H1 (cell line): ENCODE results near the gene CDIPT. TPM values are rescaled to one million over a fixed set of nuclear protein-coding genes. Genes with fewer than 3 reads are reported as not detected.

Experiments
- CTCF ChIA-PET: fragments of 300-600 bp; sonication (Branson Sonifier 250); formaldehyde crosslinking; loops from one replicate; lab custom pipeline; 2021; ENCODE audit not compliant: partially characterized antibody; lab: Charles Lee
- POLR2A ChIA-PET: fragments of 300-600 bp; sonication (Branson Sonifier 250); formaldehyde crosslinking; loops from one replicate; lab custom pipeline; 2021; ENCODE audit warnings: inconsistent platforms; ENCODE audit not compliant: partially characterized antibody; lab: Charles Lee
- DNase-seq, 2 experiments: peaks; one replicate each; pipeline versions ENCODE4 v3.0.0 to v3.0.0-alpha.2; 2010 to 2022; ENCODE audit warnings: low spot score in 2 of 2, low read depth in 1 of 2, mixed read lengths in 1 of 2
- FAIRE-seq: peaks from 2 replicates; lab custom pipeline; 2011; peaks lifted over from hg19 to GRCh38; lab: Jason Lieb, UNC
- H2AFZ ChIP-seq: 2 replicates; pipeline ENCODE4 v1.8.1; 2012; ENCODE audit warnings: low read length, inconsistent platforms
- H2AK5ac ChIP-seq: 2 replicates; pipeline ENCODE4 v1.6.1; 2013; ENCODE audit warnings: low read depth, low read length
- H2BK120ac ChIP-seq: replicated peaks from 2 replicates; pipeline ENCODE3; 2013; ENCODE audit warnings: low read depth, low read length, inconsistent platforms
- H2BK12ac ChIP-seq: 2 replicates; pipeline ENCODE4 v1.6.1; 2013; ENCODE audit warnings: low read depth, low read length
- H2BK15ac ChIP-seq: 2 replicates; pipeline ENCODE4 v1.6.1; 2013; ENCODE audit warnings: low read length
- H2BK20ac ChIP-seq: 2 replicates; pipeline ENCODE4 v1.6.1; 2013; ENCODE audit warnings: low read length
- H2BK5ac ChIP-seq: 2 replicates; pipeline ENCODE4 v1.6.1; 2013; ENCODE audit warnings: low read depth, low read length
- H3K14ac ChIP-seq: 2 replicates; pipeline ENCODE4 v1.6.1; 2013; ENCODE audit warnings: inconsistent platforms; ENCODE audit not compliant: insufficient read length
- H3K18ac ChIP-seq: 2 replicates; pipeline ENCODE4 v1.6.1; 2013; ENCODE audit warnings: low read length; ENCODE audit errors: extremely low read depth
- H3K23ac ChIP-seq: 2 replicates; pipeline ENCODE4 v1.6.1; 2013; ENCODE audit warnings: inconsistent platforms; ENCODE audit not compliant: insufficient read length
- H3K23me2 ChIP-seq: 2 replicates; pipeline ENCODE4 v1.6.1; 2013; ENCODE audit warnings: low read depth, low read length
- H3K27ac ChIP-seq: 2 replicates; pipeline ENCODE4 v1.6.1; 2011; ENCODE audit warnings: low read depth, low read length, inconsistent platforms
- H3K27me3 ChIP-seq, 4 experiments: replicated peaks in 1 of 4; 1 replicate in 1 of 4; 2 replicates in 3 of 4; pipeline versions ENCODE4 v1.6.1 to v1.8.1; 2011 to 2013; ENCODE audit warnings: low read length in 3 of 4, mild to moderate bottlenecking in 3 of 4, inconsistent platforms in 2 of 4, mixed read lengths in 2 of 4, moderate library complexity in 1 of 4; ENCODE audit not compliant: control insufficient read depth in 3 of 4, insufficient read depth in 3 of 4; ENCODE audit errors: extremely low read depth in 1 of 4
- H3K36me3 ChIP-seq, 4 experiments: 2 replicates each; pipeline versions ENCODE4 v1.6.1 to v1.8.1; 2011 to 2013; ENCODE audit warnings: mild to moderate bottlenecking in 4 of 4, low read length in 3 of 4, moderate library complexity in 2 of 4, control low read depth in 1 of 4, inconsistent platforms in 1 of 4; ENCODE audit not compliant: insufficient read depth in 4 of 4, control insufficient read depth in 2 of 4
- H3K4ac ChIP-seq: replicated peaks from 2 replicates; pipeline ENCODE3; 2013; ENCODE audit warnings: low read length, low read depth, mixed read lengths, inconsistent platforms; ENCODE audit not compliant: insufficient read length
- H3K4me1 ChIP-seq, 4 experiments: replicated peaks in 1 of 4; 1 replicate in 1 of 4; 2 replicates in 3 of 4; pipeline versions ENCODE4 v1.6.1 to v1.8.1; 2011 to 2013; ENCODE audit warnings: low read length in 3 of 4, inconsistent platforms in 2 of 4, mixed read lengths in 1 of 4; ENCODE audit not compliant: insufficient read depth in 4 of 4, control insufficient read depth in 3 of 4
- H3K4me2 ChIP-seq, 2 experiments: 2 replicates each; pipeline versions ENCODE4 v1.6.1 to v1.8.1; 2011 to 2013; ENCODE audit warnings: low read depth in 2 of 2, low read length in 2 of 2, control low read depth in 1 of 2, inconsistent platforms in 1 of 2, mild to moderate bottlenecking in 1 of 2; ENCODE audit not compliant: insufficient read depth in 1 of 2
- H3K4me3 ChIP-seq, 4 experiments: fragments of 200-600, 300-600 bp in 1 of 4; sonication (generic), shearing (Covaris generic), sonication (Bioruptor Twin) in 1 of 4; 2 replicates each; pipeline versions ENCODE4 v1.5.1 to v1.8.1; 2011 to 2016; ENCODE audit warnings: low read length in 4 of 4, low read depth in 3 of 4, control low read depth in 2 of 4, inconsistent platforms in 2 of 4, mild to moderate bottlenecking in 2 of 4, mixed read lengths in 1 of 4, moderate library complexity in 1 of 4; ENCODE audit not compliant: insufficient read depth in 2 of 4; ENCODE audit errors: extremely low read depth in 1 of 4
- H3K56ac ChIP-seq: replicated peaks from 2 replicates; pipeline ENCODE3; 2013; ENCODE audit warnings: low read depth, mild to moderate bottlenecking, mixed read lengths, low read length, inconsistent platforms; ENCODE audit not compliant: insufficient read length
- H3K79me1 ChIP-seq: 2 replicates; pipeline ENCODE4 v1.6.1; 2013; ENCODE audit warnings: low read depth, low read length, control low read depth
- H3K79me2 ChIP-seq, 2 experiments: 2 replicates each; pipeline versions ENCODE4 v1.6.1 to v1.8.1; 2012 to 2013; ENCODE audit warnings: low read length in 2 of 2, mild to moderate bottlenecking in 2 of 2, inconsistent platforms in 1 of 2; ENCODE audit not compliant: insufficient read depth in 2 of 2, control insufficient read depth in 1 of 2
- H3K9ac ChIP-seq, 4 experiments: replicated peaks in 1 of 4; 1 replicate in 1 of 4; 2 replicates in 3 of 4; pipeline versions ENCODE4 v1.6.1 to v1.8.1; 2011 to 2013; ENCODE audit warnings: low read depth in 3 of 4, low read length in 3 of 4, control low read depth in 2 of 4, mild to moderate bottlenecking in 2 of 4, moderate library complexity in 2 of 4, inconsistent platforms in 1 of 4; ENCODE audit errors: extremely low read depth in 1 of 4
- H3K9me3 ChIP-seq, 2 experiments: 2 replicates each; pipeline versions ENCODE4 v1.6.1 to v1.8.1; 2012 to 2013; ENCODE audit warnings: mild to moderate bottlenecking in 2 of 2, moderate library complexity in 2 of 2, control low read depth in 1 of 2, inconsistent platforms in 1 of 2, low read depth in 1 of 2, low read length in 1 of 2, mixed read lengths in 1 of 2; ENCODE audit not compliant: insufficient read depth in 2 of 2
- H4K20me1 ChIP-seq, 2 experiments: replicated peaks in 1 of 2; 2 replicates each; pipeline versions ENCODE3 to v1.8.1; 2011 to 2013; ENCODE audit warnings: inconsistent platforms in 2 of 2, low read length in 2 of 2, mild to moderate bottlenecking in 1 of 2; ENCODE audit not compliant: insufficient read depth in 2 of 2, control insufficient read depth in 1 of 2
- H4K5ac ChIP-seq: 2 replicates; pipeline ENCODE4 v1.6.1; 2013; ENCODE audit warnings: low read length, low read depth, mixed read lengths, inconsistent platforms; ENCODE audit not compliant: insufficient read length
- H4K8ac ChIP-seq: 2 replicates; pipeline ENCODE4 v1.8.0; 2013; ENCODE audit warnings: mild to moderate bottlenecking, moderate library complexity, low read length, inconsistent platforms; ENCODE audit not compliant: insufficient read depth; ENCODE audit errors: extremely low read depth
- H4K91ac ChIP-seq: replicated peaks from 2 replicates; pipeline ENCODE3; 2013; ENCODE audit warnings: low read length, mixed read lengths, inconsistent platforms; ENCODE audit not compliant: insufficient read length
- CEBPB ChIP-seq: IDR thresholded peaks from 2 replicates; pipeline ENCODE4 v1.6.1; 2012; ENCODE audit warnings: low read depth, low read length
- FOSL1 ChIP-seq: IDR thresholded peaks from 2 replicates; pipeline ENCODE4 v1.6.1; 2011; ENCODE audit warnings: mild to moderate bottlenecking, low read depth, low read length, moderate library complexity; ENCODE audit not compliant: insufficient read depth
- GTF2F1 ChIP-seq: IDR thresholded peaks from 2 replicates; pipeline ENCODE4 v1.6.1; 2012; ENCODE audit warnings: low read depth, low read length, improper control_type of control experiment, borderline replicate concordance
- HDAC6 ChIP-seq: IDR thresholded peaks from one replicate; pipeline ENCODE4 v1.7.1; 2012; ENCODE audit warnings: low read depth, mild to moderate bottlenecking, inconsistent platforms, low read length, moderate library complexity
- JUND ChIP-seq: IDR thresholded peaks from 2 replicates; pipeline ENCODE4 v1.6.1; 2011; ENCODE audit warnings: mild to moderate bottlenecking, improper control_type of control experiment, low read length
- KDM4A ChIP-seq: IDR thresholded peaks from one replicate; pipeline ENCODE4 v1.7.1; 2012; ENCODE audit warnings: low read depth, mild to moderate bottlenecking, moderate library complexity, low read length, inconsistent platforms; ENCODE audit not compliant: severe bottlenecking
- NANOG ChIP-seq: IDR thresholded peaks from 2 replicates; pipeline ENCODE4 v1.6.1; 2011; ENCODE audit warnings: low read length, low read depth, mild to moderate bottlenecking, inconsistent platforms; ENCODE audit not compliant: insufficient read depth, poor library complexity, severe bottlenecking
- TCF12 ChIP-seq: IDR thresholded peaks from 2 replicates; pipeline ENCODE4 v1.6.1; 2011; ENCODE audit warnings: low read depth, mild to moderate bottlenecking, low read length
- TEAD4 ChIP-seq: IDR thresholded peaks from 2 replicates; pipeline ENCODE4 v1.6.1; 2012; ENCODE audit warnings: low read depth, low read length, inconsistent platforms, mixed read lengths
- USF2 ChIP-seq: IDR thresholded peaks from 2 replicates; pipeline ENCODE4 v1.6.1; 2011; ENCODE audit warnings: low read length, improper control_type of control experiment
- WGBS, 2 experiments: shearing (Covaris generic) in 1 of 2; methylation state at CpG; one replicate each; pipeline versions ENCODE4 v1.1.6 to v1.1.7; 2013 to 2015; ENCODE audit warnings: low lambda C conversion rate in 2 of 2, mixed read lengths in 2 of 2, inconsistent platforms in 1 of 2, low coverage in 1 of 2, missing lambda C conversion rate in 1 of 2; ENCODE audit not compliant: insufficient replicate concordance in 2 of 2, insufficient coverage in 1 of 2, insufficient read length in 1 of 2; ENCODE audit errors: extremely low coverage in 1 of 2, missing lambda C conversion rate in 1 of 2; 5-methylcytosine and 5-hydroxymethylcytosine counted together
- polyA plus RNA-seq, 7 experiments: library from polyadenylated mRNA; depleted of rRNA in 3 of 7; stranded (reverse) in 5 of 7; unstranded in 2 of 7; fragments of >200 nt in 5 of 7; fragments of 200-250 nt in 2 of 7; gene quantifications; 1 replicate in 5 of 7; 2 replicates in 1 of 7; 4 replicates in 1 of 7; pipeline versions ENCODE4 v1.2.1 to v1.2.3, GENCODE V29; 2011 to 2013; ENCODE audit warnings: missing spikeins in 2 of 7, mixed read lengths in 2 of 7
- total RNA-seq: library from RNA; stranded (reverse); fragmentation: NEBNext Ultra II Directional; extraction: Animal tissue kit (Norgen Biotek cat#: 25700); gene quantifications from 2 replicates; pipeline ENCODE4 v1.2.1, GENCODE V29; 2021

The CDIPT gene
- total and polyA plus RNA-seq, 2 of the 8 experiments (the other 6 are each of a cell fraction or from before 2014, with no cell fraction given) = 69.2 to 140 TPM

DNA sequence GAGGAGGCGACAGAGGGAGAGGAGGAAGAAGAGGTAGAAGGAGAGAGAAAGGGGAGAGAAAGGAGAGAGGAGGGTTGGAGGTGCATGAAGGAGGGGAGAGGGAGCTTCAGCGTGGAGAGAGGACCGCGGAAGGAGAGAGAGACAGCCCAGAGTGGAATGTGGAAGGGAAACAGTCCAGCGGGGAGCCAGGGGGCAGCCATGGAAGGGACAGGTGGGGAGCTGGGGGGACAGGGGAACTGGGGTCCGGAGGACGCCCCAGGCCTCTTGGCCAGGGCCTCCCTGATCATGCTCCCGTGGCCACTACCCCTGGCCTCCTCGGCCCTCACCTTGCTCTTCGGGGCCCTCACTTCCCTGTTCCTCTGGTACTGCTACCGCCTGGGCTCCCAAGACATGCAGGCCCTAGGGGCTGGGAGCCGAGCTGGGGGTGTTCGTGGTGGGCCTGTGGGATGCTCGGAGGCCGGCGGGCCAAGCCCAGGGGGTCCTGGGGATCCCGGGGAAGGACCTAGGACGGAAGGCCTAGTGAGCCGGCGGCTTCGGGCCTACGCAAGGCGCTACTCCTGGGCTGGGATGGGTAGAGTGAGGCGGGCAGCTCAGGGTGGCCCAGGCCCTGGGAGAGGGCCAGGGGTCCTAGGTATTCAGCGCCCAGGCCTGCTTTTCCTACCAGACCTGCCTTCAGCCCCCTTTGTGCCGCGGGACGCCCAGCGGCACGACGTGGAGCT, 38.0 kb upstream of the CDIPT start:
- Histone ChIP-seq H2BK5ac (peak overlapping the region; percentile 75; the same call in 1 of the 2 replicates), H4K20me1 (peaks cover 0 to 3% of the 10 kb centered on the region in 2 experiments), H3K23me2 (peaks cover 24% of the 10 kb centered on the region), H3K9ac (peak overlapping the region in 3 of 4 experiments; percentile 29 to 42 (median 39); a peak in 4 of 7 replicates), H2BK20ac (no peak overlapping the region), H3K18ac (peak overlapping the region; percentile 83; the same call in 1 of the 2 replicates), H4K91ac (peak overlapping the region; percentile 65), H3K79me1 (0 out of 2 replicates have a peak, but pooled peaks cover 2% of the 10 kb centered on the region), H3K14ac (no peak overlapping the region), H4K8ac (no peak overlapping the region), H3K56ac (no peak overlapping the region), H2AFZ (peak overlapping the region; percentile 23; the same call in 1 of the 2 replicates), H2AK5ac (no peak overlapping the region), H2BK12ac (0 out of 2 replicates have a peak overlapping the region, but pooled peaks have one; percentile 68), H2BK120ac (no peak overlapping the region), H4K5ac (peak overlapping the region; percentile 2), H3K4me2 (peak overlapping the region; percentile 87 to 99), H3K4me3 (peak overlapping the region; percentile 59 to 99 (median 90)), H3K4me1 (peaks cover 0 to 14% (median 3%) of the 10 kb centered on the region in 4 experiments; a peak in 6 of 7 replicates), H3K27me3 (no peaks in the 10 kb centered on the region), H3K36me3 (peaks cover 0 to 4% (median 0%) of the 10 kb centered on the region in 4 experiments; a peak in 2 of 8 replicates), H3K27ac (peak overlapping the region; percentile 67; the same call in 1 of the 2 replicates), H3K23ac (no peak overlapping the region), H2BK15ac (no peak overlapping the region), H3K4ac (peak overlapping the region; percentile 29), H3K9me3 (no peaks in the 10 kb centered on the region), H3K79me2 (no peaks in the 10 kb centered on the region)
- DNase-seq (peak in 1 of 2 experiments; percentile 58), FAIRE-seq (no peak)
- POLR2A ChIA-PET = interaction anchor here (0.7 to 5.7 kb wide), 19 partner anchors 9 to 211 kb away, joined by 3 to 52 read pairs (median 4); partner anchors contain the start of genes CDIPT, KCTD13 and PRRT2
- CTCF ChIA-PET = interaction anchor here (0.6 to 2.8 kb wide), 15 partner anchors 10 to 202 kb away, joined by 3 to 14 read pairs (median 4); partner anchors contain the start of genes CDIPT and TAOK2
- WGBS, 2 experiments = 39% methylated on average over 28 of the region's 31 CpGs; no CpG with 5 or more reads in 1 of the 2 experiments
- no peak for TF ChIP-seq TCF12
- TF ChIP-seq CEBPB = no peak
- TF ChIP-seq HDAC6 = no peak
- TF ChIP-seq FOSL1 = no peak
- TF ChIP-seq USF2 = no peak
- no peak for TF ChIP-seq JUND
- TF ChIP-seq KDM4A = no peak
- TF ChIP-seq TEAD4 = no peak
- no peak for TF ChIP-seq GTF2F1
- no peak for TF ChIP-seq NANOG
